Tibial nerve (tissue), 4 donors: ENCODE measurements around the gene HEXD. TPM values are rescaled to one million over a fixed set of nuclear protein-coding genes. Genes with fewer than 3 reads are reported as not detected.

Experiments used
- DNase-seq, 2 donors: peaks; one replicate each; pipeline ENCODE4 v3.0.0-alpha.2; 2019; ENCODE audit warnings: low spot score in 2 of 2
- H3K27ac ChIP-seq, 4 donors: fragments of 200-600 bp; sonication (generic) in 3 of 4; one replicate each; pipeline ENCODE4 v1.5.1; 2017 to 2019; ENCODE audit warnings: mild to moderate bottlenecking in 1 of 4
- H3K27me3 ChIP-seq, 2 donors: fragments of 200-600 bp; sonication (generic) in 1 of 2; one replicate each; pipeline versions ENCODE4 v1.5.1 to v1.6.0; 2017 to 2019
- H3K36me3 ChIP-seq, 3 donors: fragments of 200-600 bp; sonication (generic); one replicate each; pipeline ENCODE4 v1.5.1; 2018 to 2019
- H3K4me1 ChIP-seq, 4 donors: fragments of 200-600 bp; sonication (generic) in 3 of 4; one replicate each; pipeline ENCODE4 v1.5.1; 2017 to 2019
- H3K4me3 ChIP-seq, 4 donors: fragments of 200-600 bp; sonication (generic) in 3 of 4; one replicate each; pipeline ENCODE4 v1.5.1; 2017 to 2019; ENCODE audit warnings: mild to moderate bottlenecking in 1 of 4, moderate library complexity in 1 of 4
- H3K9me3 ChIP-seq, 4 donors: fragments of 200-600 bp; sonication (generic) in 3 of 4; one replicate each; pipeline ENCODE4 v1.5.1; 2017 to 2019
- EP300 ChIP-seq, 2 donors: sonication (generic); formaldehyde crosslinking; IDR thresholded peaks; one replicate each; pipeline ENCODE4 v1.6.1; 2017; ENCODE audit warnings: antibody characterized with exemption in 2 of 2, mild to moderate bottlenecking in 1 of 2
- POLR2A ChIP-seq, 2 donors: fragments of 450-650 bp; IDR thresholded peaks; one replicate each; pipeline ENCODE4 v1.6.1; 2017; ENCODE audit warnings: antibody characterized with exemption in 2 of 2, mild to moderate bottlenecking in 2 of 2, moderate library complexity in 2 of 2
- WGBS, 2 donors: methylation state at CpG; one replicate each; pipeline ENCODE4 v1.1.5; 2018; 5-methylcytosine and 5-hydroxymethylcytosine counted together
- total RNA-seq, 4 donors: library from RNA; depleted of rRNA; stranded (reverse); fragments of >200 nt; gene quantifications; one replicate each; pipeline ENCODE4 v1.1.0, GENCODE V29; 2016
- TF ChIP-seq, protein P1 (sequence below), 5 experiments: fragments of 200-600 bp in 3 of 5; fragments of 450-650 bp in 2 of 5; sonication (generic) in 3 of 5; IDR thresholded peaks; one replicate each; pipeline ENCODE4 v1.5.1; 2016 to 2019; ENCODE audit warnings: antibody characterized with exemption in 5 of 5, mild to moderate bottlenecking in 3 of 5, moderate library complexity in 2 of 5

The HEXD gene
- total RNA-seq, 4 donors from 2014 or later = 65.6 to 143 (median 95.1) TPM

DNA sequence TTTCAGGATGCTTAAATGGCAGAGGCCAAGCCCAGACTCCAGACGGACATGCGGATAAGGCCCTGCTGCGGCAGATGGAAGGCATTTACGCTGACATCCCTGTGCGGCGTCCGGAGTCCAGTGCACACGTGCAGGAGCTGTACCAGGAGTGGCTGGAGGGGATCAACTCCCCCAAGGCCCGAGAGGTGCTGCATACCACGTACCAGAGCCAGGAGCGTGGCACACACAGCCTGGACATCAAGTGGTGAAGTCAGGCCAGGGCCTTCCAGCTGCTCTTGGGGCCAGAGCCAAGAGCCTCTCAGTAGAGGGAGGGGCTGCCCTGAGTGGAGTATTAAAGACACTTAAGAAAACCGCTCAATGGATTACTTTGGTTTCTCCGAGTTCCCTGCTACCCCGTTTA is 69.8 kb downstream of the HEXD start:
- Histone ChIP-seq H3K27ac (no peak overlapping the region), H3K9me3 (no peaks in the 10 kb centered on the region), H3K27me3 (no peaks in the 10 kb centered on the region), H3K4me1 (peaks cover 0 to 15% (median 0%) of the 10 kb centered on the region in 4 donors), H3K36me3 (peaks cover 7 to 67% (median 12%) of the 10 kb centered on the region in 3 donors), H3K4me3 (no peak overlapping the region)
- 83 to 85% methylated on average over 9 to 14 of the region's 14 CpGs for WGBS, 2 donors
- DNase-seq = no peak
- TF ChIP-seq EP300 (IDR thresholded peaks at IDR 0.05) (no peak), POLR2A (IDR thresholded peaks at IDR 0.05) (no peak)
- TF ChIP-seq, protein P1, sequence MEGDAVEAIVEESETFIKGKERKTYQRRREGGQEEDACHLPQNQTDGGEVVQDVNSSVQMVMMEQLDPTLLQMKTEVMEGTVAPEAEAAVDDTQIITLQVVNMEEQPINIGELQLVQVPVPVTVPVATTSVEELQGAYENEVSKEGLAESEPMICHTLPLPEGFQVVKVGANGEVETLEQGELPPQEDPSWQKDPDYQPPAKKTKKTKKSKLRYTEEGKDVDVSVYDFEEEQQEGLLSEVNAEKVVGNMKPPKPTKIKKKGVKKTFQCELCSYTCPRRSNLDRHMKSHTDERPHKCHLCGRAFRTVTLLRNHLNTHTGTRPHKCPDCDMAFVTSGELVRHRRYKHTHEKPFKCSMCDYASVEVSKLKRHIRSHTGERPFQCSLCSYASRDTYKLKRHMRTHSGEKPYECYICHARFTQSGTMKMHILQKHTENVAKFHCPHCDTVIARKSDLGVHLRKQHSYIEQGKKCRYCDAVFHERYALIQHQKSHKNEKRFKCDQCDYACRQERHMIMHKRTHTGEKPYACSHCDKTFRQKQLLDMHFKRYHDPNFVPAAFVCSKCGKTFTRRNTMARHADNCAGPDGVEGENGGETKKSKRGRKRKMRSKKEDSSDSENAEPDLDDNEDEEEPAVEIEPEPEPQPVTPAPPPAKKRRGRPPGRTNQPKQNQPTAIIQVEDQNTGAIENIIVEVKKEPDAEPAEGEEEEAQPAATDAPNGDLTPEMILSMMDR (IDR thresholded peaks at IDR 0.05) = no peak

DNA sequence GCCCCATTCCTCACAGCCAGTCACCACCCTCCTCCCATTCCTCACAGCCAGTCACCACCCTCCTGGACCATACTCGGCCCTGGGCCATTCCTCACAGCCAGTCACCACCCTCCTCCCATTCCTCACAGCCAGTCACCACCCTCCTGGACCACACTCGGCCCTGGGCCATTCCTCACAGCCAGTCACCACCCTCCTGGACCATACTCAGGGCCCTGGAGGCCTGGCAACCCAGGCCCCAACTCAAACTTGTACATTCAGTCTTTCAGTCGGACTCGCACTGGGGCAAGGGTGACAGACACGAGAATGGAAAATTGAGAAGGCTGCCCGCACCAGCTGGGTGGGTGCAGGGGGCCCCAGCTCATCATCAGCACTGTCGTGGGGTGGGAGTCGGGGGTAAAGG is 71.0 kb downstream of the HEXD start:
- Histone ChIP-seq H3K9me3 (no peaks in the 10 kb centered on the region), H3K4me3 (no peak overlapping the region), H3K27ac (peak overlapping the region; percentile 11 to 77 (median 52)), H3K4me1 (peaks cover 0 to 21% (median under 1%) of the 10 kb centered on the region in 4 donors), H3K36me3 (peaks cover 7 to 55% (median 12%) of the 10 kb centered on the region in 3 donors), H3K27me3 (no peaks in the 10 kb centered on the region)
- TF ChIP-seq EP300 (IDR thresholded peaks at IDR 0.05) (no peak), POLR2A (IDR thresholded peaks at IDR 0.05) (no peak)
- TF ChIP-seq, protein P1 (IDR thresholded peaks at IDR 0.05) = no peak
- 42 to 64% methylated on average over 7 to 8 of the region's 8 CpGs for WGBS, 2 donors
- DNase-seq = peak in 1 of 2 donors; percentile 32

DNA sequence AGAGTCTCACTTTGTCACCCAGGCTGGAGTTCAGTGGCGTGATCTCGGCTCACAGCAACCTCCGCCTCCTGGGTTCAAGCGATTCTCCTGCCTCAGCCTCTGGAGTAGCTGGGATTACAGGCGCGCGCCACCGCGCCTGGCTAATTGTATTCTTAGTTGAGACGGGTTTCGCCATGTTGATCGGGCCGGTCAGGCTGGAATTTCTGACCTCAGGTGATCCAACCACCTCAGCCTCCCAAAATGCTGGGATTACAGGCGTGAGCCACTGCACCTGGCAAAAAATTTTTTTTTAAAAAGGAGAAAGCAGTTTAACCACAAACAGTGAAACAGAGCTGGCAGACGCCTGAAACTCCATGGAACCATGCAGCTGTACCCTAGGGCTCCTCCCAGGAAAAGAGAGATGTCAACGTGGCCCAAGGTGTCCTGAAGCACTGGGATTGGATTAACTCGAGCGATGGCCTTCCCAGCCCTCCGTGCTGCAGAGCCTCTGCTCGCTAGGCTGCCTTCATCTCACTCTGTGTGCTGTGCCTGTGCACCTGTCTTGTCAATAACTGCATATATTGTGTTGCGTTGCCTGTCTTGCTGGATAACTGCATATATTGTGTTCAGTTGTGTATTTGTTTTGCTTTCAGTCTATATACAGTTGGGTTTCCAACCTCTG is 71.8 kb downstream of the HEXD start:
- Histone ChIP-seq H3K4me3 (no peak overlapping the region), H3K27ac (peak overlapping the region in 2 of 4 donors; percentile 68 to 77), H3K4me1 (peaks cover 0 to 26% (median 3%) of the 10 kb centered on the region in 4 donors), H3K27me3 (no peaks in the 10 kb centered on the region), H3K9me3 (no peaks in the 10 kb centered on the region), H3K36me3 (peaks cover 3 to 46% (median 12%) of the 10 kb centered on the region in 3 donors)
- no peak for TF ChIP-seq POLR2A (IDR thresholded peaks at IDR 0.05)
- no peak for TF ChIP-seq EP300 (IDR thresholded peaks at IDR 0.05)
- TF ChIP-seq, protein P1 (IDR thresholded peaks at IDR 0.05) = no peak
- no peak for DNase-seq
- WGBS, 2 donors = 90 to 91% methylated on average over 21 of the region's 21 CpGs

DNA sequence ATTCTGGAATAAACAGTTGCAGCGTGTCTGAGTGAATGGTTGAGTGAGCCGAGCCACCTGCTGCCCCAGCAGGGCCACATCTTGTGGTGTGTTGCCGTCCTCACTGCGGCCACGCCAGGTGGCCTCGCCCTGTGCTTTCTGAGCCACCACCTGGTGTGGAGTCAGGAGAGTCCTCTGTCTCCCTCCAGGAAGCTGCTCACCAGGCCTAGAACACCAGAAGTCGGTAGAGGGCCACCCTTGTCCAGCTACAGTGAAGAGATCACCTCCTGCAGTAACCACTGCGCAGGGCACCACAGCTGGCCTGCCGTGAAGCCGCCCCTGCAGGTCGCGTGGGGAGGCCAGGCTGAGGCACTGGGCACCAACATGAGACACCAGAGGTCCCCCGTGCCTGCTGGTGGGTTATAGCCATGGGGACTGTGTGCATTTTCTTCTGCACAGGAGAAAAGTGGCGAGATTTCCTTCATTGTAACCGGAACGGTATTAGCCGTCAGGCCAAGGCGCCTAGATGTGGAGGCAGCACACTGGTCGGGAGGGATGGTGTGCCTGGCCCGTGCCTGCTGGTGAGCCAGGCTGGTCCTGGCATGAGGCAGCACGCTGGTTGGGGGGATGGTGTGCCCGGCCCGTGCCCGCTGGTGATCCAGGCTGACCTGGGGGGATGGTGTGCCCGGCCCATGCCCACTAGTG is 72.5 kb downstream of the HEXD start:
- TF ChIP-seq, protein P1 (IDR thresholded peaks at IDR 0.05) = no peak
- TF ChIP-seq POLR2A (IDR thresholded peaks at IDR 0.05) (no peak), EP300 (IDR thresholded peaks at IDR 0.05) (no peak)
- no peaks in the 10 kb centered on the region for H3K27me3 ChIP-seq
- H3K4me1 ChIP-seq = peaks cover 0 to 29% (median 3%) of the 10 kb centered on the region in 4 donors
- no peak for DNase-seq
- peaks cover 3 to 40% (median 5%) of the 10 kb centered on the region in 3 donors for H3K36me3 ChIP-seq
- 82 to 88% methylated on average over 24 of the region's 25 CpGs for WGBS, 2 donors
- no peak overlapping the region for H3K4me3 ChIP-seq
- H3K27ac ChIP-seq = no peak overlapping the region
- no peaks in the 10 kb centered on the region for H3K9me3 ChIP-seq

DNA sequence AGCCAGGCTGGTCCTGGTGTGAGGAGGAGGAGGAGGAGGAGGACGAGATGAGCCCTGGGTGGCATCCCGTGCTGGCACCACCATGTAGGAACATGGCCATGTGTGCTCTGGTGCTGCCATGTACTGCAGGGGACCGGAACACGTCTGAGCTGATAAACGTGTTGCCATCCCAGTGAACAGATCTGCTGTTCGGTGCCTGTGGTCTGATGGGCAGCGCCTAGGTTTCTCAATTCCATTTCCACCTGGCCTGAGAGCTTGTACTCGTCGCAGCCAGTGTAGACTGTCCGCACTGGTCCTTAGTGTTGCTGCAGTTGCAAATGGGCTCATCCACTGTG is 73.0 kb downstream of the HEXD start:
- Histone ChIP-seq H3K27me3 (no peaks in the 10 kb centered on the region), H3K4me1 (peaks cover 0 to 32% (median 3%) of the 10 kb centered on the region in 4 donors), H3K27ac (no peak overlapping the region), H3K9me3 (no peaks in the 10 kb centered on the region), H3K4me3 (no peak overlapping the region), H3K36me3 (peaks cover 0 to 35% (median 3%) of the 10 kb centered on the region in 3 donors)
- DNase-seq = no peak
- 82 to 95% methylated on average over 7 to 10 of the region's 10 CpGs for WGBS, 2 donors
- TF ChIP-seq, protein P1 (IDR thresholded peaks at IDR 0.05) = no peak
- TF ChIP-seq EP300 (IDR thresholded peaks at IDR 0.05) (no peak), POLR2A (IDR thresholded peaks at IDR 0.05) (no peak)
